ENCODE results near the gene NR3C2. TPM values are rescaled to one million over a fixed set of nuclear protein-coding genes. Genes with fewer than 3 reads are reported as not detected.

NR3C2 gene
- total and polyA plus RNA-seq, 2 donors = 0.52 to 1.8 TPM

DNA sequence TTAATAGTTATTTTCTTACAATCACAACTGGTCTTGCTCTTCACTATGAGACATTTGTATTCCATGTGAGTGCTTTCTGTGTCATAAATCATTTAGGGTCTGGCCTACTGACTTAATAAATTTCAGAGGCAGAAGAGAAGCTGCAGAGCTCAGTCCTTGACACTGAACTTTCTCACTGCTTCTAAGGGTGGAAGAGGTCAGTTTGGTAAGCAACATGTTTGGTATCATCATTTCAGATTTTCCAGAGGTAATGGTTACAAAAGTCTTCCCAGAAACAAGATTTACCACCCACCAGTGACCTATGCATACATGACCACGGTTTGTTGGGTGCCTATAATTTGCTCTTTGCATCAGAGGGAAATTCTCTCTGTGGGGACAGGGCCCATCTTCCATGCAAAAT lies 148.6 kb downstream of the NR3C2 start:
- 92% methylated on average over 1 of the region's 1 CpG for WGBS
- DNase-seq (ENCODE audit: low read depth in 6 of 9, low spot score in 9 of 9) = no peak
- H3K36me3 ChIP-seq (ENCODE audit: control insufficient read depth in 2 of 2, insufficient read depth in 2 of 2, low read length in 1 of 2) = no peaks in the 10 kb centered on the region
- no peaks in the 10 kb centered on the region for H3K9me3 ChIP-seq (ENCODE audit: control insufficient read depth in 2 of 2, insufficient read depth in 1 of 2, low read length in 1 of 2)
- H3K4me1 ChIP-seq (ENCODE audit: control insufficient read depth in 2 of 2, insufficient read depth in 2 of 2, low read length in 2 of 2) = no peaks in the 10 kb centered on the region
- no peak overlapping the region for H3K4me3 ChIP-seq (ENCODE audit: low read length in 2 of 2)
- H3K27me3 ChIP-seq (ENCODE audit: control insufficient read depth in 2 of 2, insufficient read depth in 1 of 2, low read length in 1 of 2) = no peaks in the 10 kb centered on the region
- H3K27ac ChIP-seq (ENCODE audit: low read depth in 1 of 2, low read length in 1 of 2) = no peak overlapping the region

DNA sequence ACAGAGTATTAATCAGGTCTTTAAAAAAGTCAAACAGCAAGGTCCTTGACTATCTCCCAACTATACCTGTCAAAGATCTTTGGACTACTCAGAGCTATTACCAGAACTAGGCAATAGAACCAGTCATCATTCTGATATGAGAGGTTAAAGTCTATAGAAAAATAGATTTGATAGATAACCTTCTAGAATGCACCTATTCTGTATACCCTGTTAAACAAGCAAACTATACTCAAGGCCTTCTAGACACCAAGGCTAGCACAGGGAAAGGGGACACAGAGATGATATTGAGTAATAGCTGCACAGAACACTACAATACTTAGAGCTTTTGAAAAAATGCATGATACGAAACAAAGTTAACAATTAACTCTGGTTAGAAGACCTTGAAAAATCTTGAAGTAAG lies 149.5 kb downstream of the NR3C2 start:
- Histone ChIP-seq H3K4me3 (ENCODE audit: low read length in 2 of 2) (no peak overlapping the region), H3K36me3 (ENCODE audit: control insufficient read depth in 2 of 2, insufficient read depth in 2 of 2, low read length in 1 of 2) (no peaks in the 10 kb centered on the region), H3K27ac (ENCODE audit: low read depth in 1 of 2, low read length in 1 of 2) (no peak overlapping the region), H3K9me3 (ENCODE audit: control insufficient read depth in 2 of 2, insufficient read depth in 1 of 2, low read length in 1 of 2) (no peaks in the 10 kb centered on the region), H3K27me3 (ENCODE audit: control insufficient read depth in 2 of 2, insufficient read depth in 1 of 2, low read length in 1 of 2) (no peaks in the 10 kb centered on the region), H3K4me1 (ENCODE audit: control insufficient read depth in 2 of 2, insufficient read depth in 2 of 2, low read length in 2 of 2) (no peaks in the 10 kb centered on the region)
- no peak for DNase-seq (ENCODE audit: low read depth in 6 of 9, low spot score in 9 of 9)
- 94% methylated on average over 1 of the region's 1 CpG for WGBS

DNA sequence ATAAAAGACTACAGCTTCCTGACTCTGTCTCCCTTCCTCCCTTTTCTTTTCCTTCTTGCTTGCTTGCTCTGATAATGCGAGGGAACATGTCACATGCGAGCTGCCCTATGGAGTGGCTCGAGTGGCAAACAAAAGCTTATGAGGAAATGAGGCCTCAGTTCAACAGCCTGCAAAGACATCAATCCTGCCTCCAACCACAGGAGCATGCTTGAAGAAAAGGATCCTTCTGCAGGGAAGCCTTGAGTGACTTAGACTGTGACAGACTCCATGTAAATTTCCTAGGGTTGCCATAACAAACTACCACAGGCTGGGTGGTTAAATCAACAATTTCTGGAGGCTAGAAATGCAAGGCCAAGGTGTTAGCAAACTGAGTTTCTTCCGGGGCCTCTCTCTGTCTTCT lies 152.5 kb downstream of the NR3C2 start:
- WGBS = 96% methylated on average over 4 of the region's 4 CpGs
- Histone ChIP-seq H3K36me3 (ENCODE audit: control insufficient read depth in 2 of 2, insufficient read depth in 2 of 2, low read length in 1 of 2) (no peaks in the 10 kb centered on the region), H3K4me1 (ENCODE audit: control insufficient read depth in 2 of 2, insufficient read depth in 2 of 2, low read length in 2 of 2) (no peaks in the 10 kb centered on the region), H3K27ac (ENCODE audit: low read depth in 1 of 2, low read length in 1 of 2) (no peak overlapping the region), H3K4me3 (ENCODE audit: low read length in 2 of 2) (no peak overlapping the region), H3K27me3 (ENCODE audit: control insufficient read depth in 2 of 2, insufficient read depth in 1 of 2, low read length in 1 of 2) (no peaks in the 10 kb centered on the region), H3K9me3 (ENCODE audit: control insufficient read depth in 2 of 2, insufficient read depth in 1 of 2, low read length in 1 of 2) (no peaks in the 10 kb centered on the region)
- no peak for DNase-seq (ENCODE audit: low read depth in 6 of 9, low spot score in 9 of 9)

DNA sequence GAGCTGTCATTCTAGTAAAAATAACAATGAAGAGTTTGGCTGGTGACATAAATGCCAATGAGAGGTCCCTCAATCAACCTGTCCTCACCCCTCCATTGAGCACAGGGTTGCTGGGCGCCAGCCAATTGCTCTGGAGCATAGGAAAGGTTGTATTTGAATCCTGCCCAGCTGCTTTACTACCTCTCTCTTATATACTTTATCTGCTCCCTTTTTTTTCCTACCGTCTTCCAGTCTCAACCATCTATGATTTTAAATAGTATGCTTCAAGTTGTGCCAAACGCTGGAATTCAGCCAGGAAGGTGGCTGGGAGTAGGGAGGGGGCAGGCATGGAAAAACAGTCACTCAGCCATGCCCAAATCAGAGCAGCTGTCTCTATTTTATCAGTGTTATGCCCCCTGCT lies 153.8 kb downstream of the NR3C2 start:
- Histone ChIP-seq H3K4me1 (ENCODE audit: control insufficient read depth in 2 of 2, insufficient read depth in 2 of 2, low read length in 2 of 2) (no peaks in the 10 kb centered on the region), H3K27ac (ENCODE audit: low read depth in 1 of 2, low read length in 1 of 2) (no peak overlapping the region), H3K4me3 (ENCODE audit: low read length in 2 of 2) (no peak overlapping the region), H3K36me3 (ENCODE audit: control insufficient read depth in 2 of 2, insufficient read depth in 2 of 2, low read length in 1 of 2) (no peaks in the 10 kb centered on the region), H3K9me3 (ENCODE audit: control insufficient read depth in 2 of 2, insufficient read depth in 1 of 2, low read length in 1 of 2) (no peaks in the 10 kb centered on the region), H3K27me3 (ENCODE audit: control insufficient read depth in 2 of 2, insufficient read depth in 1 of 2, low read length in 1 of 2) (no peaks in the 10 kb centered on the region)
- DNase-seq (ENCODE audit: low read depth in 6 of 9, low spot score in 9 of 9) = no peak
- 80% methylated on average over 3 of the region's 3 CpGs for WGBS

DNA sequence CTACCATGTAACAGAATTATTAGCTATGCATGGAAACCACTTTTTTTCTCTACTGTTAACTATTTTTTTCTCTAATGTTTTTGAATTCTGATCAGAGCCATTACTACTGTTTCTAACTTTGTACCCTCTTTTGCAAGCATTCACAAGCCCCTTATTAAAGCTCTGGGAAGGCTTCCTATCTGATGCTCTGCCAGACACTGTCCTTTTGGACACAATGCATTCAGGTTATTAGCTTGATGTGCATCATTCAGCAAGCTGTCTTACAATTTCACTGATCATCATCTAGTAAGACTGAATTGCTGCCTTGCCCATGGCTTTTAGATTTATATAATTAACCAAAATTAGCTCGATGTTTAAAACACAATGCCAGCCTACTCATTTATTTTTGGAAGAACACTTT lies 155.1 kb downstream of the NR3C2 start:
- WGBS = 98% methylated on average over 1 of the region's 1 CpG
- H3K36me3 ChIP-seq (ENCODE audit: control insufficient read depth in 2 of 2, insufficient read depth in 2 of 2, low read length in 1 of 2) = no peaks in the 10 kb centered on the region
- H3K4me1 ChIP-seq (ENCODE audit: control insufficient read depth in 2 of 2, insufficient read depth in 2 of 2, low read length in 2 of 2) = no peaks in the 10 kb centered on the region
- H3K4me3 ChIP-seq (ENCODE audit: low read length in 2 of 2) = no peak overlapping the region
- no peak overlapping the region for H3K27ac ChIP-seq (ENCODE audit: low read depth in 1 of 2, low read length in 1 of 2)
- DNase-seq (ENCODE audit: low read depth in 6 of 9, low spot score in 9 of 9) = no peak
- H3K27me3 ChIP-seq (ENCODE audit: control insufficient read depth in 2 of 2, insufficient read depth in 1 of 2, low read length in 1 of 2) = no peaks in the 10 kb centered on the region
- H3K9me3 ChIP-seq (ENCODE audit: control insufficient read depth in 2 of 2, insufficient read depth in 1 of 2, low read length in 1 of 2) = no peaks in the 10 kb centered on the region

DNA sequence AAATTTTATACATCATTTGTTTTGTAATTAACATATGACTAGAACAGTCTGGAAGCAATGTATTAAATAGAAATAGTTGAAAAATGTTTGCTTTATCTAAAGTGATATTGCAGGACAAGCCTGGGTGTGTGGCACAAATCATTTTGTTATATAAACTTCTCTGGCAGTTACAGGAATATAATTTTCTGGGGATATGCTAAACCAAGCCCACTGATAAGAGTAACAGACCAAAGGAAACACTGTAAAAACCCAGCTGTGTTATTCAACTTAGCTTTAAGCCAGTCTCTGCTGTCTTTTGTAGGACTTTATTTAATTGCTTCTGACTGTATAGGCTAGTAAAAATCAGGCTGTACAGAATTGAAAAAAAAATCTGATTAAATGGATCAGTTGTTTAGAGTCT lies 156.2 kb downstream of the NR3C2 start:
- Histone ChIP-seq H3K36me3 (ENCODE audit: control insufficient read depth in 2 of 2, insufficient read depth in 2 of 2, low read length in 1 of 2) (no peaks in the 10 kb centered on the region), H3K27ac (ENCODE audit: low read depth in 1 of 2, low read length in 1 of 2) (no peak overlapping the region), H3K4me3 (ENCODE audit: low read length in 2 of 2) (no peak overlapping the region), H3K4me1 (ENCODE audit: control insufficient read depth in 2 of 2, insufficient read depth in 2 of 2, low read length in 2 of 2) (no peaks in the 10 kb centered on the region), H3K27me3 (ENCODE audit: control insufficient read depth in 2 of 2, insufficient read depth in 1 of 2, low read length in 1 of 2) (no peaks in the 10 kb centered on the region), H3K9me3 (ENCODE audit: control insufficient read depth in 2 of 2, insufficient read depth in 1 of 2, low read length in 1 of 2) (no peaks in the 10 kb centered on the region)
- no peak for DNase-seq (ENCODE audit: low read depth in 6 of 9, low spot score in 9 of 9)

DNA sequence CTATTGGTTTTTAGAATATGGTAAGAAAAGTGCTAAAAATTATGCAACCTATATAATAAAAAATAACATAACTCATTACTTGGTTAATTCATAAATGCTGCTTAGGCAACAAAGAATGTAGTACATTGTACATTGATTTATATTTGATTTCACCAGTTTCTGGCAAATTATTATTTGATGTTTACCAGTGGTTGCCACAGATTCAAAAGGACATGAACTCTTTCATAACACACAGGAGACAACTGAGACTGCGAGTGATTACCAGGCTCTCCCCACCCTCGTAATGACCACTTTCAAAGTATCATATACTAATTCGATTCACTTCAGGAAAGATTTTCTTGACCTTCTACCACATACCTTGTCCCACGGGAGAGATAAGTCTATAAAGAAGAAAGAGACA lies 158.5 kb downstream of the NR3C2 start:
- WGBS = 96% methylated on average over 4 of the region's 4 CpGs
- H3K9me3 ChIP-seq (ENCODE audit: control insufficient read depth in 2 of 2, insufficient read depth in 1 of 2, low read length in 1 of 2) = no peaks in the 10 kb centered on the region
- H3K27me3 ChIP-seq (ENCODE audit: control insufficient read depth in 2 of 2, insufficient read depth in 1 of 2, low read length in 1 of 2) = no peaks in the 10 kb centered on the region
- no peak for DNase-seq (ENCODE audit: low read depth in 6 of 9, low spot score in 9 of 9)
- H3K36me3 ChIP-seq (ENCODE audit: control insufficient read depth in 2 of 2, insufficient read depth in 2 of 2, low read length in 1 of 2) = no peaks in the 10 kb centered on the region
- no peak overlapping the region for H3K27ac ChIP-seq (ENCODE audit: low read depth in 1 of 2, low read length in 1 of 2)
- no peaks in the 10 kb centered on the region for H3K4me1 ChIP-seq (ENCODE audit: control insufficient read depth in 2 of 2, insufficient read depth in 2 of 2, low read length in 2 of 2)
- no peak overlapping the region for H3K4me3 ChIP-seq (ENCODE audit: low read length in 2 of 2)

DNA sequence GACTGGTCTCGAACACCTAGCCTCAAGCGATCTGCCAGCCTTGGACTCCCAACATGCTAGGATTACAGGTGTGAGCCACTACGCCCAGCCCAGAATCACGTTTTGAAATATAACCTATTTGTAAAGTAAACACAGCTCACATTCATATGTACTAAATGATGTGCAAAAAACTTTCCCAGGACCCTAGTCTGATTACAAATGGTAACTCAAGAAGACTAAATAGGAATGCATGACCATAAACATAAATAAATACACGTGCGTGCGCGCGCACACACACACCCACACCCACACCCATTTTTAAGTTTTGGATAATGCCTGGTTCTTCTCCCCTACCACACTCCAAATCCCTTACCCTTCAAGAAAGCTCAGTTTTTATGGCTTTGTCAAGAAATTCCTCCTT lies 163.9 kb downstream of the NR3C2 start:
- 96% methylated on average over 9 of the region's 9 CpGs for WGBS
- Histone ChIP-seq H3K4me1 (ENCODE audit: control insufficient read depth in 2 of 2, insufficient read depth in 2 of 2, low read length in 2 of 2) (no peaks in the 10 kb centered on the region), H3K4me3 (ENCODE audit: low read length in 2 of 2) (no peak overlapping the region), H3K36me3 (ENCODE audit: control insufficient read depth in 2 of 2, insufficient read depth in 2 of 2, low read length in 1 of 2) (no peaks in the 10 kb centered on the region), H3K27me3 (ENCODE audit: control insufficient read depth in 2 of 2, insufficient read depth in 1 of 2, low read length in 1 of 2) (no peaks in the 10 kb centered on the region), H3K9me3 (ENCODE audit: control insufficient read depth in 2 of 2, insufficient read depth in 1 of 2, low read length in 1 of 2) (no peaks in the 10 kb centered on the region), H3K27ac (ENCODE audit: low read depth in 1 of 2, low read length in 1 of 2) (no peak overlapping the region)
- DNase-seq (ENCODE audit: low read depth in 6 of 9, low spot score in 9 of 9) = no peak

DNA sequence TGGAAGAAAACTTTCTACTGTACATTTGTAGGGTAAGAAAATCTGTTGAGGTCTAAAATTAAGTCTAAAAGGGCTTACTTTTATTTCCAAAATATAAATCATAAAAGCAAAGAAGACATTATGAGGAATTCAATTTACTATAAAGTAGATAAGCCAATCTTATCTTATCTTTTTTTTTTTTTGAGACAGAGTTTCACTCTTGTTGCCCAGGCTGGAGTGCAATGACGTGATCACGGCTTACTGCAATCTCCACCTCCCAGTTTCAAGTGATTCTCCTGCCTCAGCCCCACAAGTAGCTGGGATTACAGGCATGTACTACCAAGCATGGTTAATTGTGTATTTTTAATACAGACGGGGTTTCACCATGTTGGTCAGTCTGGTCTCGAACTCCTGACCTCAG lies 166.9 kb downstream of the NR3C2 start:
- no peaks in the 10 kb centered on the region for H3K27me3 ChIP-seq (ENCODE audit: control insufficient read depth in 2 of 2, insufficient read depth in 1 of 2, low read length in 1 of 2)
- H3K4me3 ChIP-seq (ENCODE audit: low read length in 2 of 2) = no peak overlapping the region
- DNase-seq (ENCODE audit: low read depth in 6 of 9, low spot score in 9 of 9) = no peak
- no peaks in the 10 kb centered on the region for H3K36me3 ChIP-seq (ENCODE audit: control insufficient read depth in 2 of 2, insufficient read depth in 2 of 2, low read length in 1 of 2)
- no peaks in the 10 kb centered on the region for H3K9me3 ChIP-seq (ENCODE audit: control insufficient read depth in 2 of 2, insufficient read depth in 1 of 2, low read length in 1 of 2)
- no peak overlapping the region for H3K27ac ChIP-seq (ENCODE audit: low read depth in 1 of 2, low read length in 1 of 2)
- H3K4me1 ChIP-seq (ENCODE audit: control insufficient read depth in 2 of 2, insufficient read depth in 2 of 2, low read length in 2 of 2) = no peaks in the 10 kb centered on the region
- 96% methylated on average over 4 of the region's 4 CpGs for WGBS

DNA sequence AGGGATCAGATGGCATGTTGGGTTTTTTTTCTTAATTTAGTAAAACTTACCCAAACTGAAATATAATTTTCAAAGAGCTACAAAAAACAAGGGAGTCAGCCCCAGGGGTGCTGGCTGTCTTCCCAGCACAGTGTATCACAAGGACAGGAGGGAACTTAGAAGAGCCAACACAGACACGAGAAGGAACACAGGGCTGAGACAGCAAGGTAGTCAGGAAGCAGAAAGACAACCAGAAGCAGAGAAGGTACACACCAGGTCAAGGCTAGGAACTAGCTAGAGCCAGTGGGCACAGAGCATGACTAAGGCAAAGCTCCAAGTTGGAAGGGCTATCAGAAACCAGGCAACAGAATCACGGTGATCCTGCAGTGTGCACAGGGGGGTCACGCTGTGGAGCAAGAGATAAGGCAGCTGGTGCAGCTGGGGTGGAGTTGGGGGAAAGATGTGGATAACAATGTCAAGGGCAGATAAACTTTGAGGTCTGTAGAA lies 168.7 kb downstream of the NR3C2 start:
- 24% methylated on average over 3 of the region's 3 CpGs for WGBS
- H3K4me3 ChIP-seq (ENCODE audit: low read length in 2 of 2) = no peak overlapping the region
- H3K36me3 ChIP-seq (ENCODE audit: control insufficient read depth in 2 of 2, insufficient read depth in 2 of 2, low read length in 1 of 2) = no peaks in the 10 kb centered on the region
- no peak overlapping the region for H3K27ac ChIP-seq (ENCODE audit: low read depth in 1 of 2, low read length in 1 of 2)
- H3K27me3 ChIP-seq (ENCODE audit: control insufficient read depth in 2 of 2, insufficient read depth in 1 of 2, low read length in 1 of 2) = no peaks in the 10 kb centered on the region
- no peak for DNase-seq (ENCODE audit: low read depth in 6 of 9, low spot score in 9 of 9)
- H3K4me1 ChIP-seq (ENCODE audit: control insufficient read depth in 2 of 2, insufficient read depth in 2 of 2, low read length in 2 of 2) = no peaks in the 10 kb centered on the region
- no peaks in the 10 kb centered on the region for H3K9me3 ChIP-seq (ENCODE audit: control insufficient read depth in 2 of 2, insufficient read depth in 1 of 2, low read length in 1 of 2)

Measured in thymus (tissue), 11 donors.